Ishikawa (cell line): ENCODE results near the gene SLC39A13.

Experiments used
- CEBPB ChIP-seq: IDR thresholded peaks from 2 replicates; pipeline ENCODE4 v1.6.1; 2012
- EGR1 ChIP-seq: IDR thresholded peaks from 2 replicates; pipeline ENCODE4 v1.6.1; 2012
- EP300 ChIP-seq: IDR thresholded peaks from 2 replicates; pipeline ENCODE4 v1.6.1; 2012; ENCODE audit warnings: borderline replicate concordance
- FOXM1 ChIP-seq: IDR thresholded peaks from 2 replicates; pipeline ENCODE4 v1.6.1; 2012; ENCODE audit warnings: low read depth, borderline replicate concordance
- NFIC ChIP-seq: IDR thresholded peaks from 2 replicates; pipeline ENCODE4 v1.6.1; 2012
- RAD21 ChIP-seq: IDR thresholded peaks from 2 replicates; pipeline ENCODE4 v1.6.1; 2012; ENCODE audit warnings: low read depth
- TAF1 ChIP-seq: IDR thresholded peaks from 2 replicates; pipeline ENCODE4 v1.6.1; 2012; ENCODE audit warnings: low read depth, mild to moderate bottlenecking
- TCF12 ChIP-seq: IDR thresholded peaks from 2 replicates; pipeline ENCODE4 v1.6.1; 2012; ENCODE audit warnings: low read depth
- TEAD4 ChIP-seq: IDR thresholded peaks from 2 replicates; pipeline ENCODE4 v1.6.1; 2012
- YY1 ChIP-seq: IDR thresholded peaks from 2 replicates; pipeline ENCODE4 v1.6.1; 2012; ENCODE audit warnings: low read depth
- ZBTB7A ChIP-seq: IDR thresholded peaks from 2 replicates; pipeline ENCODE4 v1.6.1; 2012; ENCODE audit warnings: low read depth
- TF ChIP-seq, protein P1 (sequence below): IDR thresholded peaks from 2 replicates; pipeline ENCODE4 v1.6.1; 2012; ENCODE audit warnings: low read depth, mild to moderate bottlenecking

DNA sequence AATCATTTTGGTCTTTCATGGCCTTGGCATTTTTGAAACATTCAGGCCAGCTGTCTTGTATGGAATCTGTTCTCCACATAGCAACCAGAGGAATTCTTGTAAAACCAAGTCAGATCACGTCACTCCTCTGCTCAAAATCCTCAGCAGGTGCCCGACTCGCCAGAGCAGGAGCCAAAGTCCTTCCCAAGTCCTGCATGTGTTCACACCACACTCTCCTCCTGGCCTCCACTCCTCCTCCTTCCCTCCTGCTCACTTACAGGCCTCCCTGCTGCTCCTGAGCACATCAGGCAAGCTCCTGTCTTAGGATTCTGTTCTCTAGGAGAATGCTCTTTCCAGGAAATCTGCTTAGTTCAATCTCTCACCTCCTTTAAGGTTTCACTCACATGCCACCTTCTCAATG is 24.8 kb downstream of the SLC39A13 start:
- TF ChIP-seq TEAD4, result no peak
- no peak for TF ChIP-seq TCF12
- TF ChIP-seq YY1, result no peak
- TF ChIP-seq RAD21, result no peak
- no peak for TF ChIP-seq TAF1
- no peak for TF ChIP-seq NFIC
- TF ChIP-seq ZBTB7A, result no peak
- TF ChIP-seq FOXM1, result no peak
- TF ChIP-seq, protein P1, sequence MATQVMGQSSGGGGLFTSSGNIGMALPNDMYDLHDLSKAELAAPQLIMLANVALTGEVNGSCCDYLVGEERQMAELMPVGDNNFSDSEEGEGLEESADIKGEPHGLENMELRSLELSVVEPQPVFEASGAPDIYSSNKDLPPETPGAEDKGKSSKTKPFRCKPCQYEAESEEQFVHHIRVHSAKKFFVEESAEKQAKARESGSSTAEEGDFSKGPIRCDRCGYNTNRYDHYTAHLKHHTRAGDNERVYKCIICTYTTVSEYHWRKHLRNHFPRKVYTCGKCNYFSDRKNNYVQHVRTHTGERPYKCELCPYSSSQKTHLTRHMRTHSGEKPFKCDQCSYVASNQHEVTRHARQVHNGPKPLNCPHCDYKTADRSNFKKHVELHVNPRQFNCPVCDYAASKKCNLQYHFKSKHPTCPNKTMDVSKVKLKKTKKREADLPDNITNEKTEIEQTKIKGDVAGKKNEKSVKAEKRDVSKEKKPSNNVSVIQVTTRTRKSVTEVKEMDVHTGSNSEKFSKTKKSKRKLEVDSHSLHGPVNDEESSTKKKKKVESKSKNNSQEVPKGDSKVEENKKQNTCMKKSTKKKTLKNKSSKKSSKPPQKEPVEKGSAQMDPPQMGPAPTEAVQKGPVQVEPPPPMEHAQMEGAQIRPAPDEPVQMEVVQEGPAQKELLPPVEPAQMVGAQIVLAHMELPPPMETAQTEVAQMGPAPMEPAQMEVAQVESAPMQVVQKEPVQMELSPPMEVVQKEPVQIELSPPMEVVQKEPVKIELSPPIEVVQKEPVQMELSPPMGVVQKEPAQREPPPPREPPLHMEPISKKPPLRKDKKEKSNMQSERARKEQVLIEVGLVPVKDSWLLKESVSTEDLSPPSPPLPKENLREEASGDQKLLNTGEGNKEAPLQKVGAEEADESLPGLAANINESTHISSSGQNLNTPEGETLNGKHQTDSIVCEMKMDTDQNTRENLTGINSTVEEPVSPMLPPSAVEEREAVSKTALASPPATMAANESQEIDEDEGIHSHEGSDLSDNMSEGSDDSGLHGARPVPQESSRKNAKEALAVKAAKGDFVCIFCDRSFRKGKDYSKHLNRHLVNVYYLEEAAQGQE, result no peak
- TF ChIP-seq EP300, result no peak
- TF ChIP-seq EGR1, result no peak
- no peak for TF ChIP-seq CEBPB
